NCI-H1048 (cell line): Measurements from ENCODE around the gene USP49.
A peak's percentile ranks its signal among the peaks of the same experiment; 100 is the strongest.
"Not testable (repeated sequence)": the region's sequence is repeated elsewhere in the genome, so short reads cannot be mapped to it uniquely, and the experiment has no call there.

ENCODE experiments used
- DNase-seq: peaks from one replicate; lab custom pipeline; 2025; lab: John Stamatoyannopoulos, UW

Gene USP49

DNA sequence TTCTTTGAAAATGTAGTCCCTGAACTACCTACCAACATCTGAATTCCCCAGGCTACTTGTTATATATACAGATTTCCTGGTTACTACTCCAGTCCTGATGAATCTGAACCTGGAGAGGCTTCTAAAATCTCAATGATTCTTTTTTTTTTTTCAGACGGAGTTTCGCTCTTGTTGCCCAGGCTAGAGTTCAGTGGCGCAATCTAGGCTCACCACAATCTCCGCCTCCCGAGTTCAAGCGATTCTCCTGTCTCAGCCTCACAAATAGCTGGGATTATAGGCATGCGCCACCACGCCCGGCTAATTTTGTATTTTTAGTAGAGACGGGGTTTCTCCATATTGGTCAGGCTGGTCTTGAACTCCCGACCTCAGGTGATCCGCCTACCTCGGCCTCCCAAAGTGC lies 83.2 kb downstream of the USP49 start:
- DNase-seq, result not testable (repeated sequence)

DNA sequence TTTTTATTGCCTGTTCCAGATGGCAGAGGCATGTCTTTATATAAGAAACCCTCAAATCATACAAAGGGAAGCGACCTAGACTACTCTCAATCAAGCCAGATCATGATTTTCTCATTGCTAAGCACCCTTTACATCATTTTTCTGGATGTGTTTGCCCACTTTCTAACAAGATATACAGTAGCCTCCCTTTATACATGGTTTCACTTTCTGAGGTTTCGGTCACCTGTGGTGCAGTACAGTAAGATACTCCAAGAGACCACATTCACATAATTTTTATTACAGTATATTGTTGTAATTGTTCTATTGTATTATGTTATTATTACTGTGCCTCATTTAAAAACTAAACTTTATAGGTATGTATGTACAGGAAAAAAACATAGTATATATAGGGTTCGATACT lies 84.1 kb downstream of the USP49 start:
- no peak for DNase-seq

DNA sequence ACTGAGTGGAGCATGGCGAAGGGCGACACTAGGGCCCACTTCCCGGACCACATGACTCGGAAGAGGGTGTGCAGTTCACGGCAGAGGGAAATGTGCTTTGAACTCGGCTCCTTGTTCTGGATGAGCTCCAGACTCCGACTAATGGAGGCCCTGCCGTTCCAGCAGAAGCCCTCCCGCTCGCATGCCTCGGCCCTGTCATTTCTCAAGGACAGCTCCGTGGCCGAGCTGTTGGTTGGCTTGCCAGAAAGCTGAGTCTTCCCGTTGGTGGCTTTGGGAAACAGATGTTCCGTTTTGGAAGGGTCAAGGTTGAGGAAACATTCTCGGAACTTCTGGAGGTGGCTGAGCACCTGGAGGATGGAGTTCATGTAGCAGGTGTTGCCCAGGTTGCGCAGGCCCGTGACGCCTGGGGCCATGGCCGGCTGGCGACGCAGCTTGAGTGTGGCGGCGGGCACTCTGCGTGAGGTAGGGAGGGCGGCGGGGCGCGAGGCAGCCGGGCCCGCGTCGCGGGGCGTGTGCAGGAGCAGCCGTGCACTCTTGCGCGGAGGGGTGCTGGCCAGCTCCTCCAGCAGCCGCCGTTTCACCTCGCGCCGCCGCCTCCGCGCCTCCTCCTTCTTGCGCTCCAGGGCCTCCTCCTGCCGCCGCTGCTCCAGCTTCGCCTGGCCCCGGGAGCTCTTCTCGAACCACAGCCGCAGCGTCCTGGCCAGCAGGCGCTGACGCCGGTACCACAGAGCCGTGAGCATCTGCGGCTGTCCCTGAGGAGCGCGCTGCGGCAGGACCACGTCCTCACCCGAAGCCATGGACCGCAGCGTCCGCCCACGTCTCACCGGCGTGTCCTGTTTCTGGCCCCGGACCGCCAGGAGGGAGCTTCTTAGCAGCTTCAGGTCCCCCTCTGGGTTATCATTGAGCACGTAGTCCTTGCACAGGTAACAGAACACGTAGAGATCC lies 89.1 kb downstream of the USP49 start:
- no peak for DNase-seq

DNA sequence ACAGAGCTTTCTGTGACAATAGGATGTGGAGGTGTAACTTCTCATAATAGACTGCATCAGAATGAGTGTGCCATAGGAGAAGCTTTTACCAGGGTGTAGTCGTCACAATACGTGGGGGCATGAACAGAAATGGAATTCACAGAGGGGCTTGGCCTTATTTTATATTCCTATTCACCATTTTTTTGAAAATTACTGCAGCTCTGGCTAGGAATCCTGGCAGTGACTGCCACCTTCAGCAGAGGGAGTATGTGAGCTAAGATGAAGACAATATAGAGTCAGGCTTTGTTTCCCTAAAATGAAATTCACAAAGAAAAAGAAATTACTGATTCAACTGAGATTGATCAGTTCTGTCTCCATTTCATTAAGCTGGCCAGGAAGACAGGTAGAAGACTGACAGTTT lies 93.8 kb downstream of the USP49 start:
- DNase-seq, result no peak

DNA sequence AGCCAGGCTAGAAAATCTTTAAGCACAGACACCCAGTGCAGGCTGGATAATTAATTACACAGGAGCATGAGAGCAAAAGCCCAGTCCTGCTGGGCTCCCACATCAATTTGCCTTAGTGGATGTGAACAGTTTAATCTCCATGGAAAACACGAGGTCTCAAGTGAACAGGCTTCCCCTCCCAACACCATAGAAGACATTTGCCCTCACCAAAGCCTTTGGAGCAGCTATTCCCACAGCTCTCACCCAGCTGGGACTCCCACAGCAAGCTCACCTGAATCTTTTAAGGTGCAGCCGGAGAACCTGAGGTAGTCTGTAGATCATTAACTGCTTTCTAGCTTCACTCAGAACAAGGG lies 95.6 kb downstream of the USP49 start:
- no peak for DNase-seq

DNA sequence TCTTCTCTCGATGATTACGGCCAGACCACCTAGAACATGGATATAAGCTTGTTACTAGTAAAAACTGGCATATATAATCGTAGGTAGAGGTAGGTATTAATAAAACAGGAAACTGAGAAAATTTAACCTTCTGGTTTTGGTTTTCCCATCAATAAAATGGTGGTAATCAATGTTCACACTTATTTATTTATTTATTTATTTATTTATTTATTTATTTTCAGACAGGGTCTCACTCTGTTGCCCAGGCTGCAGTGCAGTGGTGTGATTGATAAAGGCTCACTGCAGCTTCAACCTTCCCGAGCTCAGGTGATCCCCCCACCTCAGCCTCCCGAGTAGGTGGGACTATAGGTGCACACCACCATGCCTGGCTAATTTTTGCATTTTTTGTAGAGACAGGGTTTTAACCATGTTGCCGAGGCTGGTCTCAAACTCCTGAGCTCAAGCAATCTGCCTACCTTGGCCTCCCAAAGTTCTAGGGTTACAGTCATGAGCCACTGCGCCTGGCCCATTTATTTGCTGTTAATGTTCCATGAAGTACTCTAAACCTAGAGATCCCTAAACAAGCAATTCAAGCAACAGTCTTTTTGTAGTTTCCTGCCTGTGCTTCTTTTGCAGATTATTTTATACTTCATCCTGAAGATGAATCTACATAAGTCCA lies 96.1 kb downstream of the USP49 start:
- no peak for DNase-seq

DNA sequence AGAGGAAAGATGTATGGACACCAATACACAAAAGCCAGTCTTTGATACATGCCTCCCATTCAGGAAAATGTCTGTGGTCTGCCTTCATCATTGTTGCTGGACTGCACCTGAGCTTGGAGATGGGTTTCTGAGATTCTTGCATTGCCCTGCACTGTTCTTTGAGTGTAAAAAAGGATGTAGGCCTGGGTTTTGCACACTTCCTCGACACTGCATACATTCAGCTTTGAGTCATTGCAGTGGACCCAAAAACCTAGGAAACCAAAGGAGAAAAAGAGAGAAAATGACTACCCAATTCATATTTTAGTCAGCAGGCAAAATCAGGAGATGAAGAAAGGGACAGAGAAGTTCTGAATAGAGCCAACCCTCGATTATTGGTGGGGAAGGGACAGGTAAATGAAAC lies 98.7 kb downstream of the USP49 start:
- DNase-seq, result no peak

DNA sequence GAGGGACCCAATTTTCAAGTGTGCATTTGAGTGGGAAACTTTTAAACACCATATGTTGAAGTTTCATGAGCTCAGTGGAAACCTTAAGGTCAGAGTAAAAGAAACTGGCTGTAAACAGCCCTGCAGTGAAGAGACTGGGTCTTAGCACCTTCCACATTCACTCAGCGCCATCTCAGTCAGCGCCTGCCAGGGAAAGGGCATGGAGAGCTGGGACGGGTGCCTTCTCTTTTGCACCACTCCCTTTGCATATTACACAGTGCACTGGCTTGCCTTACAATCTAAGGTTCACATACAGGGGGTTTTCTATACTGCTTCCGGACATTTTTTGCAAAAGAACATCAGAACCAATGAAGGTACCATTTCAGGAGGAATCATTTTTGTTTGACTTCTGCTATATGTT lies 103.2 kb downstream of the USP49 start:
- DNase-seq, result no peak

DNA sequence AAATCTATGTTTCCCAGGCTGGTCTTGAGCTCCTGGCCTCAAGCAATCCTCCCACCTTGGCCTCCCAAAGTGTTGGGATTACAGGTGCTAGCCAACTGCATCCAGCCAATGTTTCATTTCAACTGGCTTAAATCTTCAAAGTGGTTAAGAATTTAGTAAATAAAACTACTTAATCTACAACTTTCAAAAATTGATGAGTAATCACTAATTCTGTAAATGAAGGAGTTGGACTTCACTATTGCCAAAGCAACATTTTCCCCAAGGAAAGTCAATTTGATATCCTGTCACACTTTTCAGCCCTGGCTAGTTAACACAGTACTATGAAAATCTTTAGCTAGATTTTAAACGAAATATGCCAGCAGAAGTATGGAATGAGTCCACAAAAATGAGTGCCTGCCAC lies 103.9 kb downstream of the USP49 start:
- no peak for DNase-seq

DNA sequence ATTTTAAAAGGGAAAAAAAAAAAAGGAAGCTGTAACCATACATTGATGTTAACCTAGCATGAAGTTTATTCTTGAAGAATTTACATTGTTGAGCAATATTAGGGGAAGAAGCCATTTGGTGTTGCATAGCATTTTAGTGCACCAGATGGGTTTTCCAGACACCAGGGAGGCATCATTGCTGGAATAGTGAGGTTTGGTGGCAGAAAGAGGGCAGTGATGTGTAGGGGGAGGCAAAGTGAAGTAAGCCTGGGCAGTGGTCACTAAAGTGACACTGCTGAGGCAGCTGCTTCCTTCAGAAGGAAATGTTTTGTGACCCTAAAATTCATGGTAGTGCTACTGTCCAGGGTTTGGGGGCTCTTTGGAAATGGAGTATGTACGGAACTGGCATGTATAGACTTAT lies 105.1 kb downstream of the USP49 start:
- no peak for DNase-seq

DNA sequence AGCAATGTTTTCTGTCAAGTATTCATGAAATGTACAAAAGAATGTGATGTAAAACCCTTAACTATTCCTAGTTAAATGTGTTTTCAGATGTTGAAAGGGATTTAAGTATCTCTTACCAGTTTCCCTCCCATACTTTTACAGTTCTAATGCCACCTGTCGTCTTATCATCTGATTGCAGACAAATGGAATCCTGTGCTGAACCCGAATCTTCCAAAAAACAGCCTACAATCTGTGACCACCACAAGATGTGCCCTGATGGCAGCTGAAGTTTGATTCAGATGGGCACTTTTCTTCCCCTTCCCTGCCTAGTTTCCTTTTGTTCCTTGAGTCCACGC lies 105.8 kb downstream of the USP49 start:
- DNase-seq, result no peak

DNA sequence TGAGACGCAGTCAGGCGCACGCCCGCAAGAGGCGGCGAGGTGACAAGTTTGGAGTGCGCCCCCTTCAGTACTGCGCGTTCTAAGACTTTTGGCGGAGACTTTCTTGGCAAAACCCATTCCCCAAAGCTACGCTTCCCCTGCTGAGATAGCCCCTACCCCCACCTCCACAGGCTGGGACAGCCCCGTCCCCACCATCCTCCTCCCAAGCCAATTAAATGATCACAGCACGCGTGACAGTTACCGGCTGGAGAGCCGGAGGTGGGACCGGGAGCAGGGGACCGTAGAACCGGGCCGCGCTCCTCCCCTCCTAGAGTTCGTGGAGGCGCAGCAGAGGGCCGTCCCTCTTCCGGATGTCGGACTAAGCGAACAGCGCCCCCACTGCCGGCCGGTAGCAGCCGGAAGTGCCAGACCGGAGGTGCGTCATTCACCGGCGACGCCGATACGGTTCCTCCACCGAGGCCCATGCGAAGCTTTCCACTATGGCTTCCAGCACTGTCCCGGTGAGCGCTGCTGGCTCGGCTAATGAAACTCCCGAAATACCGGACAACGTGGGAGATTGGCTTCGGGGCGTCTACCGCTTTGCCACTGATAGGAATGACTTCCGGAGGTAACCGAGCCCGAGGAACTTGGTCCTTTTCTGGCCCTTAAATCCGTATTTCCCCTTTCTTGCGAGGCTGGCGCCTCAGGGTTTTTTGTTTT lies 107.8 kb downstream of the USP49 start, which contains the start of gene TOMM6:
TOMM6 (plus strand) TSS at position 476 of the 699 bp plus-strand sequence; CDS start at position 480, 4 bp downstream.
- peak; percentile 87 for DNase-seq

DNA sequence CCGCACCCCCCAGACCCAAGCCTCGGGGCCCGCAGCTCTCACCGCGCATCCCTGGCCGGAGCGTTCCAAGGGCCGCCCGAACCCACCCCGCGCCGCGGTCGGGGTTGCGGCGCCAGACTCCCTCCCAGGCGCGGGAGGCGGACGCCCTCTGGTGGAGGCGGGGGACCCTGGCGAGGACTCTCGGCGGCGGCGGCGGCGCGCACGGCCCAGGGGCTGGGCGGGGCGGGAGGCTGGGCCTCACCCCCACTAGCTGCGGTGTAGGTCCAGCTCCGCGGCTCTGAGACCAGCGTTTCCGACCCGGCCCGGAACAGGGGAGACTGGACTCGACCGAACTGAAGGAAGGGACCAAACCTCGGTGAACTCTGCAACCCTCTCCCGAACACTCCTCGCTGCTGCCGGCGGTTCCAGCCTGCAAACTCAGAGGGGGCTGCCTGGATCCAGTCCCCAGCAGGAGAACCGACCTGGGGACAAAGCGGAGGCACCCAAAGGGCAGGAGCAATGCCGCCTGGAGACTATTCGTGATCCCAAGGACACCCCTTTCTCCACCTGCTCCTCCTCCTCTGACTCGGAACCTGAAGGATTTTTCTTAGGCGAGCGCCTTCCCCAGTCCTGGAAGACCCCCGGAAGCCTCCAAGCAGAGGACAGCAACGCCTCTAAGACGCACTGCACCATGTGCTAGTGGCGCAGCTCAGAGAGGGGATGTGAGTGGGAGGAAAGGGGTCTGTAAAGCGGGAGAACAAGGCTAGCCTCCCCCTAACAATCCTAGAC lies 108.5 kb downstream of the USP49 start:
- DNase-seq, result peak; percentile 47

DNA sequence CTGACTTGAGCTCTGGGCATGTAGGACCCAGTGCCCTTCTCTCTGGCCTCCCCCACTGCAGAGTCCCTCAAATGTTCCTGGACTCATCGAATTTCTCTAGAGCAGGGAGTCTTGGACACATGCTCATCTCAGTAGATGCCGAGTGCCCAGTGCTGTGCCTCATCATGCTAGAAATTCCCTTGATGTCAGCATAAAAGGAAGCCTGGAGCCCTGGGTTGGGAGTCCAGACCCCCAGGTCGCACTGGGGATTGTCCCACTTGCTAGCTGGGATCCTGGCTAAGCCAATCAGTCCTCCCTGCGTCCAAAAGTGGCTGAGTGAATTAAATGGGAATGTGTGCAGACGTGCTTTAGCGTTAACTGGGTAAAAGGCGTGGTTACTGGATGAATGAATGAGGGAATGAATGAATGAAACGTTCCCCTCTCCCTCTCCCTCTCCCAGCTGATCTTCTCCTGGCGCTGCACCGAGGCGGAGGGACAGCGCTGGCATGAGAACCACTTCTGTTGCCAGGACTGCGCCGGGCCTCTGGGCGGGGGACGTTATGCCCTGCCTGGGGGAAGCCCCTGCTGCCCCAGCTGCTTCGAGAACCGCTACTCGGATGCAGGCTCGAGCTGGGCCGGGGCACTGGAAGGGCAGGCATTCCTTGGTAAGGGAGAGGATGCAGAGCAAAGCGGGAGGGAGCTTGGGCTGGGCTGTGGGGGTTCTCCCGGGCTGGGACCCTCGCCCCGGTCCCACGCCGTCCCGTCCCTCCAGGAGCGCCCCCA lies 109.3 kb downstream of the USP49 start:
- no peak for DNase-seq

DNA sequence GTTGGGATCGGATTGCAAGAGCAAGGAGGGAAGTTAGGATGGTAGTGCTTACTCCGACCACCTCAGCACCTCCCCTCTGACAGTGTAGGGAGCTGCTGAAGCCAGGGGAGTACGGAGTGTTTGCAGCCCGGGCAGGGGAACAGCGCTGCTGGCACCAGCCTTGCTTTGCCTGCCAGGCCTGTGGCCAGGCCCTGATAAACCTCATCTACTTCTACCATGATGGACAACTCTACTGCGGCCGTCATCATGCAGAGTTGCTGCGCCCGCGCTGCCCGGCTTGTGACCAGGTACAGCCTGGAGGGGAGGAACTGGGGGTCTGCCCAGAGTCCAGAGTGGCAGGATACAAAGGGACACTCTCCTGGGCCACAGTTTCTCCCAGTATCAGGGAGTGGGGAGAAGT lies 109.9 kb downstream of the USP49 start:
- no peak for DNase-seq

DNA sequence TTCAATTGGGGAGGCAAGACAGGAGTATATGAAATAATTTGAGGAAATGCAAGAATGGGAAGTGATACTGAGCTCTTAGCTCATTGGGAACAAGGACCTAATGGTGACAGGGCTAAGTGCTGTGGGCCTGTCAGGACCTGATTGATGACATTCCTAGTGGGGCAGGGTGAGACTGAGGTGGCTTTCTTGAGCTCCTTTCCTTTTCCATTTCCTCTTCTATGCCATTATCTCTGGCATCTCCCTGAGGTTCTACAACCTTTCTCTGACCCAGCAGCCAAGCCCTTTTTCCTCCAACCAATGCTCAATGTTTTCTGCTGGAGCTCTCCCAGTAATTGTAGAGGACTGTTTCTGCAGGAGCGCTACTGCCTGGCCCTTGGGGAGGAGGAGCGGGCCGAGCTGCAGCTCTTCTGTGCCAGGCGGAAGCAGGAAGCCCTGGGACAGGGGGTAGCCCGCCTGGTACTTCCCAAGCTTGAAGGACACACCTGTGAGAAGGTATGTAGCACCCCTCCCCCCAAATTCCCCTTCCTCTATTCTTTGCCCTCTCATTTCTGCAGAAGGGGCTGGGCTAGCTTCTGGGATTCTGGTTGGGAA lies 110.5 kb downstream of the USP49 start:
- no peak for DNase-seq

DNA sequence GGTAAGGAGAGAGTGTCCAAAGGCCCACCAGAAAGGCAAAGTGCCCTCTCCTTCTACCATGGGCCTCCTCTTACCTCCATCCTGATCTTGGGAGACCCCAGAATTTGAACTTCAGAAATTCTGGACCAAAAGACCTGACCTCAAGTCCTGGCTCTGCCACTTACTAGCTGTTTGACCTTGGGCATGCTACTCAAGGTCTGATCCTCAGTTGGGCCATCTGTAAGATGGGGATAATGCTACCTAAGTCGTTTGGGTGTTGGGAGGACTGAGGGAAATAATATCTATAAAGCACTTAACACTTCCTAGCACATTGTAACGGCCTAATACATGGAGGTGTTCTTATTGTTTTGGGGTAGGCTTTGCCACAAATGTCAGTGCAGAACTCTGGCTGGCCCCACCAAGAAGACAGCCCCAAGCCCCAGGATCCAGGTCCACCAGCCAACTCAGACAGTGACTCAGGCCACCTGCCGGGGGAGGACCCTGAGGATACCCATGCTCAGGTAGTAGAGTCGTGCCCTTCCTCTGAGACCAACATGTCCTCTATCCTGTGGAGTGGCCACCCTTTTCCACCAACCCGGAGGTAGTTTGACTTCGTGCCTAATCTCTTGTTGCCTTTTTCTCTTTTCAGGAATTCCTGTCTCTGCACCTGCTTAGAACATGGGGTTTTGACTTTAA lies 111.9 kb downstream of the USP49 start:
- DNase-seq, result no peak

DNA sequence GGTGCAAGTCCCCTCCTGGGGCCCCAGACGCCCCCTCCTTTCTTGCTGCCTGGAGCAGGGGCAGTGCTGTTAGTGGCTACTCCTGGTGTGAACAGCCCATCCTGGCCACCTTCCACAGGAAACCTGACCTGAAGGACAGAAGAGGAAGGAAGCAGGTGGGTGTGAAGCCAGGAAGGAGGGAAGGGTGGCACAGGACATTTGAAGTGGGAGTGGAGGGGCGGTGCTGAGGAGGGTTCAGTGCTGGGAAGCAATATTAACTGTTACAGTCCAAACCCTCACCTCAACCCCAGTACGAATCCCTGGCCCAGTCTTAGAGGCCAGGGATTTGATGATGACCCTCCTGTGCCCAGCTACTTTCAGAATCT lies 113.8 kb downstream of the USP49 start:
- DNase-seq, result no peak

DNA sequence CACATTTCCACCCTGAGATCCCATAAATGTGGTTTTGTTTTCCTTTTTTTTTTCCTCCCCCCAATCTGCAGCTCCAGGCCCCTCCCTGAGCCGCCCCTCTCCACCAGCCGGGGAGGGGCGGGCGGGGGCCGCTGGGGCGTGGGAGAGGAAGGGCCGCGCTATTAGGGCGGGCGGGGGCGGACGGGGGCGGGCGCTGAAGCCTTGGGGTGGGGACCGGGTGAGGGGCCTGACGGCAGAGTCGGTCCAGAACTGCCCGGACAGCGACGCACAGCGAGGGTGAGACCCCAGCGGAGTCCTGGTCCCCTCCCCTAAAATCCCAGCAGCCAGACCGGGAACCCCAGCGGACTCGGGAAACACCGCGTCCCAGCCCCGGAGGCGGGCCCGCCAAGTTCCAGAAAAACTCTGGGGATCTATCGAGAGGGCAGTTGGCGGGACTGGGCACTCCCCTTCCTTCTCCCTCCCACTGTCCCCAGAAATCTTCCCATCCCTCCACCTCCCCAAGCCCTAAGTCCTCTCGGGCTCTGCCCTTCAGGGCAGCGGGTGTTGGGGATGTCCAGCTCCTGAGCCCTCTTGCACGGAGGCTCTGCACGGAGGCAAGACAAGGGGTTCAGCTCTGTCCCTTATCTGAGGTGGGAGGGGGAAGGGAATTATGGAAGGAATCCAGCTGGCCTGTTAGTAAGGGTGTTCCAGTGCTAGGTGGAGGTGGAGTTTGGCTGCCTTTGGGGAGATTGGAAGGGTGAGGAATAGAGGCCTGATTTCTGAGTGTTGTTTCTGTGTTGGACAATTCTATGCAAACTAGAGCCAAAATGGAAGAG lies 114.4 kb downstream of the USP49 start, which contains the start of gene PRICKLE4:
PRICKLE4 (plus strand) TSS at position 232 of the 815 bp plus-strand sequence. CDS start 2,692 bp downstream, outside the sequence.
- no peak for DNase-seq
